Measurements from ENCODE around the gene HORMAD2.

The HORMAD2 gene, protein sequence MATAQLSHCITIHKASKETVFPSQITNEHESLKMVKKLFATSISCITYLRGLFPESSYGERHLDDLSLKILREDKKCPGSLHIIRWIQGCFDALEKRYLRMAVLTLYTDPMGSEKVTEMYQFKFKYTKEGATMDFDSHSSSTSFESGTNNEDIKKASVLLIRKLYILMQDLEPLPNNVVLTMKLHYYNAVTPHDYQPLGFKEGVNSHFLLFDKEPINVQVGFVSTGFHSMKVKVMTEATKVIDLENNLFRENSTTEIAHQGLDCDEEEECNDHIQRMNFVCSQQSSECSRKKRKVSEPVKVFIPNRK

DNA sequence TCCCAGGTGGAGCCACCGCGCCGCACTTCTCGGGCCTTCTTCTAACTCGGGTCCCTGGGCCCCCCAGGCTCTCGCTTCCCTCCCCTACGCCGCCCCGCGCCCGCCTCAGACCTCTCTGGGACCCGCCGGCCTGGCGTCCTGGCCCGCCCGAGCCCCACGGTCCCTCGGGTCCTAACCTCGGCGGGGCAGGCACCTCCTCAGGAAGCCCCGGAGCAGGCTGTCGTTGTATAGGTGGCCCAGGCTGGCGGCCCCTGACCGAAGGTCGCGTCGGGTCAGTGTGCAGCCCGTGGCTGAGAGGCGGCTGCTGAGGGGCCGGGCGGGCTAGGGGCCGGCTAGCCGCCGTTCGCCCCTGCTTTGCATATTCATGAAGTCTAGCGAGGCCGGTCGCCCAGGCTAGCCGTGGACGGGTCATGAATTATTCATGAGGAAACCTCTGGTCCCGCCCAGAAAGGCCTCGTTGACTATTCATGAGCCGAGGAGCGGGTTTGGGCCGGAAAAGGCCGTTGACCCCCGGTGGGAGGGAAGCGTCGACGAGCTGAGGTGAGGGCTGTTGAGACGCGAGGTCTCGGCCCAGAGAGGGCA is at the start of gene HORMAD2:
Gene HORMAD2, plus strand, starts transcription at position 513 of the 582 bp plus-strand sequence. CDS start 13,489 bp downstream, outside the sequence.
- Histone ChIP-seq H3K9ac (ENCODE audit: low read length) (no peak within 1 kb of the TSS), H3K4me3 (ENCODE audit: low read depth, low read length) (peak within 1 kb of the TSS; percentile 56; the same call in 1 of the 2 replicates), H3K27me3 (ENCODE audit: control insufficient read depth, insufficient read depth, low read length) (no peaks in the 10 kb centered on the region; the same call in 1 of the 2 replicates), H3K9me3 (ENCODE audit: control insufficient read depth, insufficient read depth, low read depth, low read length) (peaks cover 4% of the 10 kb centered on the region), H3K36me3 (ENCODE audit: control insufficient read depth, insufficient read depth, low read length) (no peaks in the 10 kb centered on the region), H3K27ac (ENCODE audit: low read depth, low read length) (no peak within 1 kb of the TSS), H3K4me1 (ENCODE audit: control insufficient read depth, insufficient read depth, low read length) (peaks cover 12% of the 10 kb centered on the region; the same call in 1 of the 2 replicates)

GRCh38 chr22:30031328-30031727 is 48.9 kb upstream of the HORMAD2 start:
- Histone ChIP-seq H3K9ac (ENCODE audit: low read length) (no peak overlapping the region), H3K4me1 (ENCODE audit: control insufficient read depth, insufficient read depth, low read length) (peaks cover 5% of the 10 kb centered on the region; the same call in 1 of the 2 replicates), H3K4me3 (ENCODE audit: low read depth, low read length) (no peak overlapping the region), H3K27ac (ENCODE audit: low read depth, low read length) (no peak overlapping the region), H3K36me3 (ENCODE audit: control insufficient read depth, insufficient read depth, low read length) (peaks cover 13% of the 10 kb centered on the region), H3K27me3 (ENCODE audit: control insufficient read depth, insufficient read depth, low read length) (no peaks in the 10 kb centered on the region), H3K9me3 (ENCODE audit: control insufficient read depth, insufficient read depth, low read depth, low read length) (no peaks in the 10 kb centered on the region)

- Histone ChIP-seq H3K9me3 (ENCODE audit: control insufficient read depth, insufficient read depth, low read depth, low read length) (no peaks in the 10 kb centered on the region), H3K4me3 (ENCODE audit: low read depth, low read length) (no peak overlapping the region), H3K4me1 (ENCODE audit: control insufficient read depth, insufficient read depth, low read length) (peaks cover 5% of the 10 kb centered on the region; the same call in 1 of the 2 replicates)
These were observed 48.4 kb upstream of the HORMAD2 start for GRCh38 chr22:30031764-30032455.

GRCh38 chr22:30033137-30033536 is 47.1 kb upstream of the HORMAD2 start:
- Histone ChIP-seq H3K4me3 (ENCODE audit: low read depth, low read length) (no peak overlapping the region), H3K9me3 (ENCODE audit: control insufficient read depth, insufficient read depth, low read depth, low read length) (no peaks in the 10 kb centered on the region), H3K27me3 (ENCODE audit: control insufficient read depth, insufficient read depth, low read length) (no peaks in the 10 kb centered on the region), H3K36me3 (ENCODE audit: control insufficient read depth, insufficient read depth, low read length) (no peaks in the 10 kb centered on the region; the same call in 1 of the 2 replicates), H3K4me1 (ENCODE audit: control insufficient read depth, insufficient read depth, low read length) (peaks cover 8% of the 10 kb centered on the region), H3K27ac (ENCODE audit: low read depth, low read length) (no peak overlapping the region), H3K9ac (ENCODE audit: low read length) (no peak overlapping the region)

More at GRCh38 chr22:30031764-30032455, 48.4 kb upstream of the HORMAD2 start:
- no peak overlapping the region for H3K27ac ChIP-seq (ENCODE audit: low read depth, low read length)
- H3K27me3 ChIP-seq (ENCODE audit: control insufficient read depth, insufficient read depth, low read length) = no peaks in the 10 kb centered on the region
- H3K36me3 ChIP-seq (ENCODE audit: control insufficient read depth, insufficient read depth, low read length) = peaks cover 7% of the 10 kb centered on the region
- no peak overlapping the region for H3K9ac ChIP-seq (ENCODE audit: low read length)

DNA sequence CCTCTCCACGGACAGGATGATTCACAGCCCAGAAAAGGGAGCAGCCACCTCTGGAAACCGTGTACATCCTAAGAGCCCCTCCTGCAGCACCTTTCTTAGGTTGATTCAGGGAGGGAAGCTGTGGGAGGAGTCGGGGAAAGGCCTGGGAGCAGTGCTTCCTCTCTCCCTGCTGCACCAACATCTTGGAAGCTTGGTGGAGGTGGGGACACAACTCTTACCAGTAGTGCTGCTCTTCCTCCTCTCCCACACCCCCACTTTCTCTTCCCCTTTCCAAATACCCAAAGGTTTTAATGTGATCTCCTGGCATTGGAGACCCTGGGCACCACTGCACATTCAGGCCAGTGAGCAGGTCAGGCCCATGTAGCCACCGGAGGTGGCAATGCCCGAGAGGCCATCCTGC is 46.4 kb upstream of the HORMAD2 start:
- Histone ChIP-seq H3K27me3 (ENCODE audit: control insufficient read depth, insufficient read depth, low read length) (no peaks in the 10 kb centered on the region), H3K9ac (ENCODE audit: low read length) (no peak overlapping the region), H3K4me3 (ENCODE audit: low read depth, low read length) (no peak overlapping the region), H3K27ac (ENCODE audit: low read depth, low read length) (no peak overlapping the region), H3K9me3 (ENCODE audit: control insufficient read depth, insufficient read depth, low read depth, low read length) (no peaks in the 10 kb centered on the region), H3K36me3 (ENCODE audit: control insufficient read depth, insufficient read depth, low read length) (no peaks in the 10 kb centered on the region), H3K4me1 (ENCODE audit: control insufficient read depth, insufficient read depth, low read length) (peaks cover 10% of the 10 kb centered on the region)

GRCh38 chr22:30036656-30037055 is 43.6 kb upstream of the HORMAD2 start:
- no peak overlapping the region for H3K9ac ChIP-seq (ENCODE audit: low read length)
- H3K9me3 ChIP-seq (ENCODE audit: control insufficient read depth, insufficient read depth, low read depth, low read length) = no peaks in the 10 kb centered on the region
- H3K4me1 ChIP-seq (ENCODE audit: control insufficient read depth, insufficient read depth, low read length) = peaks cover 10% of the 10 kb centered on the region
- no peaks in the 10 kb centered on the region for H3K27me3 ChIP-seq (ENCODE audit: control insufficient read depth, insufficient read depth, low read length)
- H3K4me3 ChIP-seq (ENCODE audit: low read depth, low read length) = no peak overlapping the region
- H3K27ac ChIP-seq (ENCODE audit: low read depth, low read length) = no peak overlapping the region
- no peaks in the 10 kb centered on the region for H3K36me3 ChIP-seq (ENCODE audit: control insufficient read depth, insufficient read depth, low read length)

GRCh38 chr22:30038219-30038618 is 42.0 kb upstream of the HORMAD2 start:
- H3K36me3 ChIP-seq (ENCODE audit: control insufficient read depth, insufficient read depth, low read length) = no peaks in the 10 kb centered on the region
- no peak overlapping the region for H3K9ac ChIP-seq (ENCODE audit: low read length)
- H3K9me3 ChIP-seq (ENCODE audit: control insufficient read depth, insufficient read depth, low read depth, low read length) = no peaks in the 10 kb centered on the region
- H3K27me3 ChIP-seq (ENCODE audit: control insufficient read depth, insufficient read depth, low read length) = no peaks in the 10 kb centered on the region
- no peak overlapping the region for H3K27ac ChIP-seq (ENCODE audit: low read depth, low read length)
- no peak overlapping the region for H3K4me3 ChIP-seq (ENCODE audit: low read depth, low read length)
- H3K4me1 ChIP-seq (ENCODE audit: control insufficient read depth, insufficient read depth, low read length) = peaks cover 10% of the 10 kb centered on the region

DNA sequence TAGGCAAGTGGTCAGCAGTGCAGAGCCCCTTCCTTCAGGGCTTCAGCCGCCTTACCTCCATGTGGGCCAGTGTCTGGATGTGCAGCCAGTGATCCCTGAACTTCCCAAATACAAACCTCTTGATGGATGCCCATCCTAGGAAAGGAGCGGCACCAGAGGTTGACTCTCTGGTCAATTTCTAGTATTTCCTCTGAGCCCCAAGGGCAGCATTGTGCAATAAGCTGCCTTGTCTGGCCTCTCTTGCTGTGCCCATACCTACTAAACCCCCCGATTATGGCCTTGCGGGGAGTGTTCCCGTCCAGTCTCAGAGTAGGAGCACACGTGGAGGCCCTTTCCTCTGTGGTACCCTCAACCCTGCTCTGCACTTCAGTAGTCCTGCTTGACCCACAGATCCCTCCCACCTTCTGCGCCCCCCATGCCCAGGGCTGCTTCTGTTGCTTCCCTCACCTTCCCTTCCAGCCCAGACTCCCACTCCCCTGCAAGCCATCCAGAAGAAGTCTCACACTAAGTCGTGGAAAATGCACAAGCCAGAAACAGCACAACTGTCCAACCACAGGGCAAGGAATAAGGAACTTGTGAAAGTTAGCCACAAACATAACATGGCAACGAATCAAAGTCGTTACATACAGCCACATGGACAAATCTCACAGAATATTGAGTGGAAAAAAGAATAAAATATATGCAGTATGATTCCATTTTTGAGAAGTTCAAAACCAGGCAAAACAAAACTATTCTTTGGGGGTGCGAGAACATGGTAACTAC is 39.6 kb upstream of the HORMAD2 start:
- Histone ChIP-seq H3K27me3 (ENCODE audit: control insufficient read depth, insufficient read depth, low read length) (no peaks in the 10 kb centered on the region), H3K9me3 (ENCODE audit: control insufficient read depth, insufficient read depth, low read depth, low read length) (no peaks in the 10 kb centered on the region), H3K36me3 (ENCODE audit: control insufficient read depth, insufficient read depth, low read length) (no peaks in the 10 kb centered on the region), H3K27ac (ENCODE audit: low read depth, low read length) (no peak overlapping the region), H3K4me3 (ENCODE audit: low read depth, low read length) (no peak overlapping the region), H3K9ac (ENCODE audit: low read length) (no peak overlapping the region), H3K4me1 (ENCODE audit: control insufficient read depth, insufficient read depth, low read length) (peaks cover 4% of the 10 kb centered on the region)

GRCh38 chr22:30041475-30041874 is 38.8 kb upstream of the HORMAD2 start:
- Histone ChIP-seq H3K36me3 (ENCODE audit: control insufficient read depth, insufficient read depth, low read length) (no peaks in the 10 kb centered on the region), H3K9ac (ENCODE audit: low read length) (no peak overlapping the region), H3K27ac (ENCODE audit: low read depth, low read length) (no peak overlapping the region), H3K4me1 (ENCODE audit: control insufficient read depth, insufficient read depth, low read length) (peaks cover 4% of the 10 kb centered on the region), H3K9me3 (ENCODE audit: control insufficient read depth, insufficient read depth, low read depth, low read length) (no peaks in the 10 kb centered on the region), H3K4me3 (ENCODE audit: low read depth, low read length) (no peak overlapping the region), H3K27me3 (ENCODE audit: control insufficient read depth, insufficient read depth, low read length) (no peaks in the 10 kb centered on the region)

DNA sequence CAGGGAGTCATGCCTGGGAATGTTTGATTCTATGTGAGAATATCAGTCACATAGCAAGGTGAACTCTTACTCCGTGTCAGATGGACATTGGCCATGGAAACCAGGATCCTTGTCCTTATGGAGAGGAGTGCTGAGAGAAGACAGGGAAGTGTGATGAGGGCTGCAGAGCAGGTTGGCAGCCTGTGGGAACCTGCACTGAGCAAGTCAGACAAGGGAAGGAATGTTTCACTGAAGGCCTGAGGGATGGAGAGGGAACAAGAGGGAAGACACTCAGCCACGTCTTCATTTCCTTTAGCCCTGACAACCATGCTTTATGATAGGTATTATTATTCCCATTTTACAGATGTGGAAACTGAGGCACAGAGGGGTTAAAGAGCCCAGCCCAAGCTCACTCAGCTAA is 38.4 kb upstream of the HORMAD2 start:
- Histone ChIP-seq H3K9me3 (ENCODE audit: control insufficient read depth, insufficient read depth, low read depth, low read length) (no peaks in the 10 kb centered on the region), H3K4me1 (ENCODE audit: control insufficient read depth, insufficient read depth, low read length) (peaks cover 4% of the 10 kb centered on the region), H3K4me3 (ENCODE audit: low read depth, low read length) (no peak overlapping the region), H3K27me3 (ENCODE audit: control insufficient read depth, insufficient read depth, low read length) (no peaks in the 10 kb centered on the region), H3K27ac (ENCODE audit: low read depth, low read length) (no peak overlapping the region), H3K36me3 (ENCODE audit: control insufficient read depth, insufficient read depth, low read length) (no peaks in the 10 kb centered on the region), H3K9ac (ENCODE audit: low read length) (no peak overlapping the region)

Data from HUES6 (cell line).